HG03521 (cell line): ENCODE measurements around the gene RUNX3.

Experiments used
- ATAC-seq: cut with Tn5 transposase; IDR thresholded peaks from one replicate; pipeline ENCODE4 v1.9.1; 2021; ENCODE audit warnings: mild to moderate bottlenecking, moderate library complexity; ENCODE audit not compliant: unreplicated experiment

RUNX3 gene

DNA sequence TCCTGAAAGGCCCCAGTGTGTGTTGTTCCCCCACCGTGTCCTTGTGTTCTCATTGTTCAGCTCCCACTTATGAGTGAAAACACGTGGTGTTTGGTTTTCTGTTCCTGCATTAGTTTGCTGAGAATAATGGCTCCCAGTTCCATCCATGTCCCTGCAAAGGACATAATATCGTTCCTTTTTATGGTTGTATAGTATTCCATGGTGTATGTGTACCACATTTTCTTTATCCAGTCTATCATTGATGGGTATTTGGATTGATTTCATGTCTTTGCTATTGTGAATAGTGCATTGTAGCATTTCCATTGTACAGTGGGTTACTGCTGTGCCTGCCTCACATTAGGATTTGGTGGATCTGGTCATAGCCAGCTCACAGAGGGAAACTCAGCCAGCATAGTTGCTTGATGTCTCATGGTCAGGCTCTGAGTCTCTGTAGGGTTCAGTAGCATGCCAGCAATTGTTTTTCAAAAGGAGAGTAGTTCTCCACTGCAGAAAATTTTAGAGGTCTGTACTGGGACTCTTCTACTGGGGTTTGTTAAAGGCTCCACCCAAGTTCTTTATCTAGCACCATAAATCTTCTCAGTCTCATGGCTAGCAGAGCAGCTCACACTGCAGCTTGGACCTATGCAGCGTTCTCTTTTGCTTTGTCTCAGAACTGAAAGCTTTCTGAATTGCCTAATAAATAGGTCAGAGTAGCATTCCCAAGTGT, 41.0 kb downstream of the RUNX3 start:
- ATAC-seq = no peak

GRCh38 chr1:24888061-24888970, 41.8 kb downstream of the RUNX3 start:
- ATAC-seq = no peak

DNA sequence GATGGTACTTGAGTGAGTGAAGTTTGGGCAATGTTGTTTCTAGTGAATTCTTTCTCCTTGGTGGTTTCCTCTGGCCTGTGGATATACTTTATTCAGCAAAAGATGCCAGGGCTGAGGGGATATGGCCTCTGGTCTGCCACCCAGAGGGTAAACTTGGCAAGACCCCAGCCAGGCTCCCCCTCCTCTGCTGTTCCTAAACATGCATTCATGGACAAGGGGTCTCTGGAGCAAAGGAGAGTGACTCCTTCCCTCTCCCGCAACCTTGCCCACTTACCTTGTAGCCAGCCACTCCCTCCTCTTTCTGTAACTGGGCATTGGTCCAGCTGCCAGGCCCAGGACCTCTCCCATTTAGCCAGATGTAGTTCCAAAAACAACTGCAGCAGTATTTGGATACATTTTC, 43.8 kb downstream of the RUNX3 start:
- ATAC-seq = no peak

DNA sequence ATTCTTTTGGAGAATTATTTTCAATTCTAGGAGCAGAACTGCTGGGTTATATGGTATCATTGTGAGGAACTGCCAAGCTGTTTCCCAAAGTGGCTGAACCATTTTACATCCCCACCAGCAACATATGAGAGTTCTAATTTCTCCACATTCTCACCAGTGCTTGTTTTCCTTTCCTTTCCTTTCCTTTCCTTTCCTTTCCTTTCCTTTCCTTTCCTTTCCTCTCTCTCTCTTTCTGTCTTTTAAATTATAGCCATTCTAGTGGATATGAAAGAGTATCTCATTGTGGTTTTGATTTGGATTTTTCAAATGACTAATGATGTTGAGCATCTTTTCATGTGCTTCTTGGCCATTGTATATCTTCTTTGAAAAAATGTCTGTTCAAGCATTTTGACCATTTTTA, 45.3 kb downstream of the RUNX3 start:
- no peak for ATAC-seq

- no peak for ATAC-seq
These were observed 49.0 kb downstream of the RUNX3 start for GRCh38 chr1:24881034-24881433.

GRCh38 chr1:24878775-24879742, 51.0 kb downstream of the RUNX3 start:
- no peak for ATAC-seq

GRCh38 chr1:24878045-24878444, 52.0 kb downstream of the RUNX3 start:
- no peak for ATAC-seq

DNA sequence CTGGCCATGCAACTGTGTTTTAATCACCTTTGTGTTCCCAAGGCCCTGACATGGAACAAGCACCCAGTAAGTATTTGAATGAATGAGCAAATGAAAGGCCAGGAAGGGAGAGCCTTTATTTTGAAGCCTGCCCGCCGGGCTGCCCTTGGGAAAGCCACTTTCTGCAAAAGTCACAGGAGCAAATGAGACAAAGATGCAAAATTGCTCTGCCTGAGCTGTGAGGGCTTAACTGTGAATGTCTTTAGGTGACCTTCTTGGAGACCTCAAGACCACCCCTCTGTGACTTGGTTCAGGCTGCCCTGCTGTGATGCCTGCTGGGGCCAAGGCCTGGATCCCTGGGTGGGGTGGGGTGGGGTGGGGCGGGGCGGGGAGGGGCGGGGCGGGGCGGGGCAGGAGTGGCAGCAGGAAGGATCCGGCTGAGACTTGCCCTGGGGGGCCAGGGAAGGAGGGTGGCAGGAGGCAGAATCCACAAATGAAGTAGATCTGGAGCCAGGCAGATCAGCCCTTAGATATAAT, 54.0 kb downstream of the RUNX3 start:
- ATAC-seq = no peak

- ATAC-seq = no peak
These were observed 54.8 kb downstream of the RUNX3 start for GRCh38 chr1:24875257-24875656.

DNA sequence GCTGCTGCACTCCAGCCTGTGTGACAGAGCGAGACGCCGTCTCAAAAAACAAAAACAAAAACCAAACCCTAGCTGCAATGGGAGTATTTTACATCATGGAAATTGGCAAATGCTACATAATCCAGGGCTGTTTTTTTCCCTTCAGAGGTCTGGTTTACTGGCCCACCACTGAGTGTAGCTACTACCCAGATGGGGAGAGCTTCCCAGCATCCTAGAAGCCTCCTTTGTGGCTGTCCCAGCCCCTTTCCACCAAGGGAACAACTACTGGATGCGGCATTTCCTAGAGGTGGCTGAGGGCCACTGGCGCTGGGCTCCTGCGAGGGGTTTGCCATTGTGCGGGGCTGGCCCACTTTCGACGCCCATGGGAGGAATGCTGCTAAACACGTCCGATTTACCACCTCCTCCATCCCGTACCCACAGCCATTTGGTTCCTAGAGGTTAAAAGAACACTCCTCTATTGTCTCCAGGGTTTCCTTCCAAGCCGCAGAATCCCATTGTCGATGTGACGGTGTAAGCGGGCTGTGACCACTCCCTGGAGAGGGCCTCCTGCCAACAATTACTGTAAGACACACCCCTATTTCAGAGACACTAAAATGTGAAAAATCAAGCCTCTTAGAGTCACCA, 55.4 kb downstream of the RUNX3 start:
- ATAC-seq = no peak

- no peak for ATAC-seq
These were observed 56.0 kb downstream of the RUNX3 start for GRCh38 chr1:24874056-24874455.

- no peak for ATAC-seq
These were observed 56.9 kb downstream of the RUNX3 start for GRCh38 chr1:24873148-24873547.

DNA sequence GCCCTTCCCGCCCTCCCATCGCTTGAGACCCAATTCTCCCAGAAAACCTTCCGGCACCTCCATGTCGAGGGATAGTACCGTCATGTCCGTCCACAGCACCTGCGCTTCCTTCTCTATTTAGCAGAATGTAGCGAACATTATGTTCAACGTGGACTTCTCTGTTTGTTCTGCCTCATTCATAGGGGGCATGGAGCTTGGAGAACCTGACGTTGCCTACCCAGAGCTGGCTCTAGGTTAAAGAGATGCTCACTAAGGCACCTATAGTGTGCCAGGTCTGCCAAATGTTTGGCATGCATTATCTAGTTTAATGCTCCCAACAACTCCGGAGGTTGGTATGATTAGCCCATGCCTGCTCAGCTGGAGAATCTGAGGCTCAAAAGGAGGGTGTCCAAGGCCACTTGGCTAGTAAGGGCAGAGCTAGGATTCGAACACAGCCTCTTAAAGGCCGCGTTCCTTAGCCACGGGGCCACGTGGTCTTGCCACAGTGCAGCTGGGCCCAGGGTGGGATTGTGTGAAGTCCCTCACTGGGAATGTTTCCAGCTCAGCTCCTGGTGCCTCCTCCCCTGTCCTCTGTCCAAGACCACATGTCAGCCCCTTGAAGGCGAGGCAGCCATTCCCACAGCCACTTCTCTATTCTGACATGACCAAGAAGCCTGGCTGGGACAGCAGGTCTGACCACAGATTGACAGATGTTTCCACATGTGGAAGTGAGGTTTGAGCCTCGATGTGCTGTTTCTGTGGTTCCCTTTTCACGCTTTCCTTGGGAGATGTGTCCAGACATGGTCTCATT, 57.8 kb downstream of the RUNX3 start:
- ATAC-seq = no peak

- no peak for ATAC-seq
These were observed 58.7 kb downstream of the RUNX3 start for GRCh38 chr1:24871306-24871901.

DNA sequence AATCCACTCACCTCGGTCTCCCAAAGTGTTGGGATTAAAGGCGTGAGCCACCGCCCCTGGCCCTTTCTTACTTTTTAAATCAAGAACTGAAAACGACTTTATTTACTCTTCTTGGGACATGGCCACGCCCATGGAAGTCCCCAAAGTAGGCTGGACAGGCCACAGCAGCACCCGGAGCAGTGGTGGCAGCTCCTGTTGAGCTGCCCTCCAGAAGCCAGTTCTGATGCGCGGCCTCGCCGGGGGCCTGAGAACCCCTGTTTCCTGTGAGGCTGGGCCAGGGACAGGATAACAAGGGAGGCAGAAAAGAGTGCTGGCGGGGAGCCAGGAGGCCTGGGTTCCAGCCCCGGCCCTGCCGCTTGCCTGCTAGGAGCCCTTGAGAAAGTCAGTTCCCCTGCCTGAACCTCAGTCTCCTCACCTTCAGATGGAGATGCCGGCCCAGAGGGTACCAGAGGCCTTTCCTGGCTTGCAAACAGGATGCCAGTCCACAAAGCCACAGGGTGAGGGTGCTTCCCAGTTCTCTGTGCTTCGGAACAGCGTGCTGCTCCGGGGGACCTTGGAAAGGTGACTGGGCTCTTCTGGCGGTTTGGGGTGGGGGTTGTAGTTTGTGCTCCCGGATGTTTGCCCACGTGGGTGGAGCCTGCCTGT, 59.4 kb downstream of the RUNX3 start:
- ATAC-seq = no peak

GRCh38 chr1:24868016-24868875, 61.8 kb downstream of the RUNX3 start:
- no peak for ATAC-seq

- no peak for ATAC-seq
These were observed 62.8 kb downstream of the RUNX3 start for GRCh38 chr1:24867084-24867870.
